ENCODE measurements around the gene SLC10A2.

Gene SLC10A2

GRCh38 chr13:103044056-103044455 is 22.2 kb downstream of the SLC10A2 start:
- DNase-seq = no peak

GRCh38 chr13:103040006-103040405 is 26.2 kb downstream of the SLC10A2 start:
- no peak for DNase-seq

- no peak for DNase-seq
These were observed 27.0 kb downstream of the SLC10A2 start for GRCh38 chr13:103039183-103039582.

- DNase-seq = no peak
These were observed 29.9 kb downstream of the SLC10A2 start for GRCh38 chr13:103036268-103036667.

- DNase-seq = no peak
These were observed 32.2 kb downstream of the SLC10A2 start for GRCh38 chr13:103033999-103034398.

GRCh38 chr13:103031332-103031873 is 34.8 kb downstream of the SLC10A2 start:
- no peak for DNase-seq

GRCh38 chr13:103030776-103031175 is 35.4 kb downstream of the SLC10A2 start:
- DNase-seq = no peak

- DNase-seq = no peak
These were observed 36.4 kb downstream of the SLC10A2 start for GRCh38 chr13:103029798-103030197.

- DNase-seq = no peak
These were observed 43.9 kb downstream of the SLC10A2 start for GRCh38 chr13:103022336-103022735.

- no peak for DNase-seq
These were observed 47.7 kb downstream of the SLC10A2 start for GRCh38 chr13:103018556-103018955.

- no peak for DNase-seq
These were observed 53.6 kb downstream of the SLC10A2 start for GRCh38 chr13:103012646-103013045.

GRCh38 chr13:103009051-103009840 is 57.0 kb downstream of the SLC10A2 start:
- no peak for DNase-seq

- DNase-seq = no peak
These were observed 58.8 kb downstream of the SLC10A2 start for GRCh38 chr13:103007427-103007762.

GRCh38 chr13:103006641-103007426 is 59.4 kb downstream of the SLC10A2 start:
- no peak for DNase-seq

GRCh38 chr13:103004661-103005345 is 61.4 kb downstream of the SLC10A2 start:
- no peak for DNase-seq

GRCh38 chr13:103003631-103004030 is 62.6 kb downstream of the SLC10A2 start:
- DNase-seq = no peak

GRCh38 chr13:103002279-103002678 is 63.9 kb downstream of the SLC10A2 start:
- no peak for DNase-seq

GRCh38 chr13:103000157-103000556 is 66.1 kb downstream of the SLC10A2 start:
- no peak for DNase-seq

GRCh38 chr13:102999499-102999898 is 66.7 kb downstream of the SLC10A2 start:
- no peak for DNase-seq

Data from activated T-cell treated with anti-CD3 and anti-CD28 coated beads for 4 hours (primary cell).